GM10266 (cell line): ENCODE results near the gene CDKN2AIP.

Experiments used
- DNase-seq: peaks from one replicate; pipeline ENCODE4 v3.0.0; 2012; ENCODE audit errors: extremely low spot score
- TF ChIP-seq, protein P1 (sequence below): IDR thresholded peaks from 2 replicates; pipeline ENCODE4 v1.5.1; 2012; ENCODE audit warnings: mild to moderate bottlenecking, low read depth; ENCODE audit not compliant: control insufficient read depth, insufficient read depth; ENCODE audit errors: missing control alignments

The CDKN2AIP gene

DNA sequence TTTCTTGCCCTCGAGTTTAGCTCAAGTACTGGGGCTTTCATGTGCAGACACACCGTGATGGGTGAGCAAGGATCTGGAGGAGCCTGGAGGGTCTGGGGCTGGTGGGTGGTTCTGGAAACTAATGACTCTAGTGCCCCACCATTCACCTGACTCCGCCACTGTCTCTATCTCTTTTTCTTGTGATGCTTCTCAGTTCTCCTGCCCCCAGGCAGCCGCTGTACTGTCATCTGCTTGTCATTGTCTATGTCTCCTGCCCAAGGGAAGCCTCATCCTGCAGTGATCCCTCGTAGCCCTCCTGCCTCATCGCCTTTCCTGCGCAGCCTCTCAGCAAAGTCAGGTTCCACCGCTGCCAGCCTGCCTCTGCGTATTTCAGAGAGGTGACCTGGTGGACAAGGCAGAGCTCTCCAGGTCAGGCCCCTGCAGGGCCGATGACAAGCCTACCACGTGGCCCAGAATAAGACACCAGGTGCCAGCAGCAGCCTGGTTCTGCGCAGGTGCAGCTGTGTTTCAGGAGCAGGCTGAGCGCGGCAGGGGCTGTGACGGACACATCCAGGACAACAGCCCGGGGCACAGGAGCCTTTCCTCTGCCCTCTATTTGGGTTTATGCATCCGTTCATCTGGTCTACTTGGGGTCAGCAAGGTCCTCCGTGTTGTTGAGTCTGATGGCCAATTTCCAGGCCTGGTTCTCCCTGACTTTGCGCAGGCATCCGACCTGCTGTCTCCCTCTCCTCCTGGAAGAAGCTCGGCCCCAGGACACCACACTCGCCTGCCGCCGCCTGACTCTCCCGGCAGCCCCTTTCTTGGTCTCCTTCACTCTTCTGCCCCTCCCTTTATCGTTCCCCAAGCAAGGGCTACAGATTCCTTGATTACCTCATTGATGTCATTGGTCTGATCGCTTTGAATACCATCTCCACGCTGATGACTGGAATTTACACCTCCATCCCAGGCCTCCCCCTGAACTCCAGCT lies 30.9 kb upstream of the CDKN2AIP start:
- TF ChIP-seq, protein P1, sequence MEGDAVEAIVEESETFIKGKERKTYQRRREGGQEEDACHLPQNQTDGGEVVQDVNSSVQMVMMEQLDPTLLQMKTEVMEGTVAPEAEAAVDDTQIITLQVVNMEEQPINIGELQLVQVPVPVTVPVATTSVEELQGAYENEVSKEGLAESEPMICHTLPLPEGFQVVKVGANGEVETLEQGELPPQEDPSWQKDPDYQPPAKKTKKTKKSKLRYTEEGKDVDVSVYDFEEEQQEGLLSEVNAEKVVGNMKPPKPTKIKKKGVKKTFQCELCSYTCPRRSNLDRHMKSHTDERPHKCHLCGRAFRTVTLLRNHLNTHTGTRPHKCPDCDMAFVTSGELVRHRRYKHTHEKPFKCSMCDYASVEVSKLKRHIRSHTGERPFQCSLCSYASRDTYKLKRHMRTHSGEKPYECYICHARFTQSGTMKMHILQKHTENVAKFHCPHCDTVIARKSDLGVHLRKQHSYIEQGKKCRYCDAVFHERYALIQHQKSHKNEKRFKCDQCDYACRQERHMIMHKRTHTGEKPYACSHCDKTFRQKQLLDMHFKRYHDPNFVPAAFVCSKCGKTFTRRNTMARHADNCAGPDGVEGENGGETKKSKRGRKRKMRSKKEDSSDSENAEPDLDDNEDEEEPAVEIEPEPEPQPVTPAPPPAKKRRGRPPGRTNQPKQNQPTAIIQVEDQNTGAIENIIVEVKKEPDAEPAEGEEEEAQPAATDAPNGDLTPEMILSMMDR: no peak
- no peak for DNase-seq

DNA sequence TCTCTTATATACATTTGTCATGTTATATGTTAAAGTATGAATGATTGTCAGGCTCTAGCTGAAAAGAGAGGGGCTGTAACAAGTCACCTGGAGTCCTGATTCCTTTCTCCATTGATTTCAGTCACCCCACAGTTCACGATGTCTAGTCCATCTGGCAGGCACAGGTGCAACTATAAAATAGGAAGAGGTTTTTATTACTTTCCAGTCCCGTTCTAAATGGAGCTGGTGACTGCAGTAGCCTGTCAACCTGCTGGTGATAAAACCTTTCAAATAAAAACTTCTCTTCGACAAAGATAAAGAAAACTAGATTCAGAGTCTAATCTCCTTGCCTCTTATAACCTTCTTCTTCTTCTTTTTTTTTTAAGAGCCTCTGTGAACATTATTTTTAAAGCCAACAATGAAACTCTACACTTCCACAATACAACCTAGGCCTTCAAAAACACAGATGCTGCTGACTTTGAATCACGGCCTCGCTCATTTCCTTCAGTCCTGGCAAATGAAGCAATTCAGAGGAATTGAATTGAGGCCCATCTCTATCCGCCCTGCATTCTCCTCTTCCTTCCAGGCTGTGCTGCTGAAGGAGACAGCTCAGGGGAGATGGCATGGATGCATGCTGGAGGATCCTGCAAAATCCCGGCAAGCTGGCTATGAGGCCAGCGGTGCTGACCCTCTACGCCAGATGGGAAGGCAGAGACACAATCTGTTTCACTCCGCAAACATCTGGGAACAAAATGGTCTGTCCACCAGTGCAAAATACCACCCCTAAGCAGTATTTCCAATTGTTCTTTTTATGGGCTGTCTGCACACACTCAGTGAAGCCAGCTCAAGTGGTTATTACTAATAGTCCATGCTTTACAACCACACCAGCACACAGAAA lies 27.3 kb upstream of the CDKN2AIP start:
- TF ChIP-seq, protein P1: no peak
- DNase-seq: no peak

DNA sequence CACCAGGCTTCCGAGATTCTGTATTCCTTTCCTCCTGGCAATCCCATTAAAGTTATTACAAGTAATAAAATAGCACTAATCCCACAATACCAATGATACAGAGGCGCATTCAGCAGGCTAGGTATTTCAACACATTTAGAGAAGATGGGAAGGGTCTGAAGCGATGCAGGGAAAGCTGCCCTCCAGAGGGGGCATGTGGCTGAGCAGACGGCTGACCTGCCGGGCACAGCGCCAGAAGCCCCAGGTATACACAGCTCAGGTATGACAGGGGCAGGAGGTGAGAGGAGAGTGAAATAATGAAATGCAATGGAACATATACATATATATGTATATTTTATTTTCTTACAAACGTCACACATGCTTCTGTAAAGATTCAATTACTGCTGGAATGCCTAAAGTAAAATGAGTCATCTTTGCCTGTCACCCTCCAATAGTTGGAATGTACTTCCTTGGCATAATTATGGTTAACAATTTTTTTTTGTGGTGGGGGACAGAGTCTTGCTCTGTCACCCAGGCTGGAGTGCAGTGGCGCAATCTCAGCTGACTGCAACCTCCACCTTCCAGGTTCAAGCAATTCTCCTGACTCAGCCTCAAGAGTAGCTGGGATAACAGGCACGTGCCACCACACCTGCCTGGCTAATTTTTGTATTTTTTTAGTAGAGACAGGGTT lies 21.3 kb upstream of the CDKN2AIP start:
- TF ChIP-seq, protein P1: no peak
- no peak for DNase-seq

DNA sequence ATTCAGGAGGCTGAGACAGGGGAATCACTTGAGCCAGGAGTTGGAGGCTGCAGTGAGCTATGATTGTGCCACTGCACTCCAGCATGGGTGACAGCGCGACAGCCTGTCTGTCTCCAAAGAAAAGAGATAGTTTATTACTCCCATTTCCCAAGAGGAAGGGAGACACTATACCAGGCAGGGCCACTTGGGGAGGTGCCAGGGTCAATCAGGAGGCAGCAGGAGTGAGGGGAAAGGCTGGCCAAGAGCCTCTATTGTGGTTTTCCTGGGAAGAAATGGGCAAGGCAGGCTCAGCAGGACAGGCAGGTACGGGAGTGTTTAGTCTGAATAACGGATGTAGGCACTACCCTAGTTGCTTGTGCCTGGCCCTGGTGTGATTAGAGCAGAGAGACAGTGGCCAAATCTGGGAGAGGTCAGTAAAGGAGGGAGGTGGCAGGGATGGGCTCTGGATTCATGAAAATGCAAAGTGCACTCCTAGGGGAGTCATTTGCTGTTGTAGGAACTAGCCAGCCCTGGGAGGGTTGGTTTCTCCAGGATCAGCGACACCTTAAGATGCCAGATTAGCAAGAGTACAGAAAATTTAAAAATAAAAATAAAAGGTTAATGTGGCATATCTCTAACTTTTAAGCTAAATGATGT lies 20.2 kb upstream of the CDKN2AIP start:
- no peak for DNase-seq

DNA sequence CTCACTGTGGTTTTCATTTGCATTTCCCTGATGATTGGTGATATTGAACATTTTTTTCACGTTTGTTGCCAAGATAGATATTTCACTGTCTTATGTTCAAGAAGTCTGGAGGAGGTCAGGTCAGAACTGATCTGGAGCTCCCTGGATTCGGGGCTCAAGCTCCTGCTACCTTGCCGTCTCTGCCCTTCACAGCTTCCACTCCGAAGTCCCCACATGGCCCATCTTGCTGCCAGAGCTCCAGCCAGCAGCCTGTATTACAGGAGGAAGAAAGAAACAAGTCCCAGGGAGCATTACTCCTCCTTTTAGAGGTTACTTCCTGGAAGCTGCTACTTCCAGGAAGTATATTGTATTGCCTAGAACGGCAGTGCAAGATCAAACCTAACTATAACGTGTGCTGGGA lies 17.9 kb upstream of the CDKN2AIP start:
- TF ChIP-seq, protein P1: no peak
- DNase-seq: no peak

More for the DNA sequence above, 20.2 kb upstream of the CDKN2AIP start:
- TF ChIP-seq, protein P1: no peak

DNA sequence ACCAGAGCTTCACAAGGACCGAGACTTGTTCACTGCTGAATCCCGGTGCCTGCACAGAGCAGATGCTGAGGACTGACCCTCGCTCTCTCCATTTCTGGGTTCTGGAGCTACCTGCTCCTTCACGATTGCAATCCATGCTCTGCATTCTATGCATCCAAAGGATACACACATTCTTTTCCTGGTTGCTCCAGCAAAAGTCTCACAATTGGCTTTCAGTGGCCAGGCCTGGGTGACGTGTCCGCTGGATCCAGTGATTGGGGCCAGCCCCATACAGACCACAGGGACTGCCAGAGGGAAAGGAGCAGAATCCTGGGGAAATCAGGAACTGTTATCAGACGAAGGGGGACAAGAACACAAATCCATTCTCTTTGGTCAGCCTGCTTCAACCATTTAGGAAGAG lies 14.9 kb upstream of the CDKN2AIP start:
- no peak for DNase-seq

More for the DNA sequence above, 14.9 kb upstream of the CDKN2AIP start:
- TF ChIP-seq, protein P1: no peak
